HepG2 (cell line): ENCODE data around the gene SPRYD3. TPM values are rescaled to one million over a fixed set of nuclear protein-coding genes. Genes with fewer than 3 reads are reported as not detected.

ENCODE experiments used
- ATAC-seq: fragments of 200-7000 bp; cut with Tn5 transposase; 3 replicates; pipeline ENCODE4 v1.9.1; 2020; ENCODE audit warnings: mild to moderate bottlenecking, moderate library complexity
- BruUV-seq: library from RNA; stranded (reverse); fragments of 400-500 nt; replicated peaks from 2 replicates; lab custom pipeline; 2021; lab: Mats Ljungman, UMichigan
- CTCF ChIA-PET: fragments of 300-600 bp; formaldehyde crosslinking; extraction: SDS; loops from one replicate; lab custom pipeline; 2021; ENCODE audit warnings: low total read pairs, inconsistent platforms, low intra/inter-chr PET ratio; lab: Yijun Ruan, JAX
- POLR2A ChIA-PET: fragments of 350-600 bp; sonication (Branson Sonifier 250); formaldehyde crosslinking; loops from one replicate; lab custom pipeline; 2020; ENCODE audit warnings: antibody characterized with exemption, inconsistent platforms; lab: Yijun Ruan, JAX
- DNase-seq: peaks from one replicate; pipeline ENCODE4 v3.0.0-alpha.2; 2015; ENCODE audit warnings: low spot score
- FAIRE-seq: peaks from 3 replicates; lab custom pipeline; 2011; peaks lifted over from hg19 to GRCh38; lab: Jason Lieb, UNC
- H2AFZ ChIP-seq: one replicate; pipeline ENCODE4 v1.6.1; 2011; ENCODE audit warnings: low read length, inconsistent platforms
- H3K27ac ChIP-seq: fragments of 300-600 bp; 3 replicates; pipeline ENCODE4 v1.8.0; 2011; ENCODE audit warnings: mixed run types, mild to moderate bottlenecking, mixed read lengths, low read length, inconsistent platforms; ENCODE audit not compliant: insufficient read depth; ENCODE audit errors: extremely low read length
- H3K27me3 ChIP-seq, 2 experiments: fragments of 200-600 bp in 1 of 2; 2 replicates in 1 of 2; 3 replicates in 1 of 2; pipeline versions ENCODE4 v1.6.0 to v1.8.0; 2011; ENCODE audit warnings: low read length in 2 of 2, mild to moderate bottlenecking in 2 of 2, moderate library complexity in 2 of 2, inconsistent platforms in 1 of 2; ENCODE audit not compliant: insufficient read depth in 2 of 2, control insufficient read depth in 1 of 2
- H3K36me3 ChIP-seq, 2 experiments: fragments of 200-600 bp in 1 of 2; replicated peaks in 1 of 2; 2 replicates in 1 of 2; 3 replicates in 1 of 2; pipeline versions ENCODE4 v1.5.1 to v1.8.0; 2011; ENCODE audit warnings: low read length in 2 of 2, inconsistent platforms in 1 of 2; ENCODE audit not compliant: insufficient read depth in 2 of 2, control insufficient read depth in 1 of 2
- H3K4me1 ChIP-seq: 2 replicates; pipeline ENCODE4 v1.5.1; 2012; ENCODE audit warnings: low read length, inconsistent platforms; ENCODE audit not compliant: insufficient read depth
- H3K4me2 ChIP-seq: 2 replicates; pipeline ENCODE4 v1.6.0; 2011; ENCODE audit warnings: low read depth, low read length, inconsistent platforms
- H3K4me3 ChIP-seq, 3 experiments: fragments of 200-600 bp in 1 of 3; sonication (generic), shearing (Covaris generic) in 1 of 3; replicated peaks in 1 of 3; 2 replicates each; pipeline ENCODE4 v1.5.1; 2011 to 2016; ENCODE audit warnings: low read length in 3 of 3, inconsistent platforms in 2 of 3, low read depth in 2 of 3, mild to moderate bottlenecking in 2 of 3, control low read depth in 1 of 3, mixed read lengths in 1 of 3; ENCODE audit not compliant: insufficient read depth in 1 of 3
- H3K79me2 ChIP-seq: one replicate; pipeline ENCODE4 v1.6.1; 2011; ENCODE audit warnings: low read length, inconsistent platforms; ENCODE audit not compliant: insufficient read depth
- H3K9ac ChIP-seq: 2 replicates; pipeline ENCODE4 v1.6.0; 2011; ENCODE audit warnings: mild to moderate bottlenecking, low read depth, low read length, inconsistent platforms; ENCODE audit not compliant: insufficient read depth
- H3K9me3 ChIP-seq: 2 replicates; pipeline ENCODE4 v1.5.1; 2012; ENCODE audit warnings: mild to moderate bottlenecking, low read length
- H4K20me1 ChIP-seq: 2 replicates; pipeline ENCODE4 v1.6.0; 2011; ENCODE audit warnings: inconsistent platforms, mild to moderate bottlenecking, low read length, moderate library complexity; ENCODE audit not compliant: insufficient read depth
- BORCS8-MEF2B ChIP-seq: sonication (generic); formaldehyde crosslinking; IDR thresholded peaks from 2 replicates; pipeline ENCODE4 v1.8.0; 2022; ENCODE audit warnings: mild to moderate bottlenecking, missing genetic modification reagents
- ETV6 ChIP-seq: sonication (generic); formaldehyde crosslinking; conservative IDR thresholded peaks from 2 replicates; pipeline ENCODE4 v1.4.0; 2020; ENCODE audit warnings: missing genetic modification reagents
- GZF1 ChIP-seq: sonication (generic); formaldehyde crosslinking; IDR thresholded peaks from 2 replicates; pipeline ENCODE4 v1.5.1; 2020; ENCODE audit warnings: mild to moderate bottlenecking, missing genetic modification reagents
- NONO ChIP-seq, 2 experiments: fragments of 450-650 bp in 1 of 2; sonication (generic) in 1 of 2; formaldehyde crosslinking in 1 of 2; IDR thresholded peaks in 1 of 2; conservative IDR thresholded peaks in 1 of 2; 2 replicates each; pipeline versions ENCODE4 v1.6.1 to v1.8.0; 2017 to 2022; ENCODE audit warnings: mild to moderate bottlenecking in 1 of 2, missing genetic modification reagents in 1 of 2, moderate library complexity in 1 of 2
- RAD51 ChIP-seq: fragments of 450-650 bp; IDR thresholded peaks from 2 replicates; pipeline ENCODE4 v1.6.1; 2016; ENCODE audit warnings: borderline replicate concordance
- SOX13 ChIP-seq, 3 experiments: fragments of 450-650 bp in 1 of 3; sonication (generic) in 1 of 3; formaldehyde crosslinking in 1 of 3; IDR thresholded peaks in 2 of 3; conservative IDR thresholded peaks in 1 of 3; 2 replicates each; pipeline versions ENCODE4 v1.5.0 to v1.6.1; 2016 to 2020; ENCODE audit warnings: antibody characterized with exemption in 1 of 3, mild to moderate bottlenecking in 1 of 3, missing compliant biosample characterization in 1 of 3, missing genetic modification reagents in 1 of 3, moderate library complexity in 1 of 3
- SOX5 ChIP-seq: IDR thresholded peaks from 2 replicates; pipeline ENCODE4 v1.6.1; 2016; ENCODE audit warnings: borderline replicate concordance
- SOX6 ChIP-seq, 2 experiments: fragments of 450-650 bp in 1 of 2; sonication (generic) in 1 of 2; formaldehyde crosslinking in 1 of 2; IDR thresholded peaks; 2 replicates each; pipeline versions ENCODE4 v1.4.0 to v1.6.1; 2017 to 2020; ENCODE audit warnings: antibody characterized with exemption in 1 of 2, mild to moderate bottlenecking in 1 of 2, missing genetic modification reagents in 1 of 2
- THAP8 ChIP-seq: sonication (generic); formaldehyde crosslinking; IDR thresholded peaks from 2 replicates; pipeline ENCODE4 v1.5.1; 2020; ENCODE audit warnings: missing genetic modification reagents, mild to moderate bottlenecking, borderline replicate concordance
- ZMYM2 ChIP-seq: sonication (generic); formaldehyde crosslinking; IDR thresholded peaks from 2 replicates; pipeline ENCODE4 v1.8.0; 2022; ENCODE audit warnings: mild to moderate bottlenecking, missing genetic modification reagents
- ZNF230 ChIP-seq: sonication (generic); formaldehyde crosslinking; IDR thresholded peaks from 2 replicates; pipeline ENCODE4 v1.4.0; 2020; ENCODE audit warnings: mild to moderate bottlenecking, missing genetic modification reagents
- ZNF441 ChIP-seq: sonication (generic); formaldehyde crosslinking; IDR thresholded peaks from 2 replicates; pipeline ENCODE4 v1.7.0; 2021; ENCODE audit warnings: missing genetic modification reagents, borderline replicate concordance
- ZNF557 ChIP-seq: sonication (generic); formaldehyde crosslinking; IDR thresholded peaks from 2 replicates; pipeline ENCODE4 v1.4.0; 2020; ENCODE audit warnings: missing genetic modification reagents
- ZNF646 ChIP-seq: sonication (generic); formaldehyde crosslinking; IDR thresholded peaks from 2 replicates; pipeline ENCODE4 v1.9.0; 2021; ENCODE audit warnings: mild to moderate bottlenecking, missing genetic modification reagents
- ZSCAN5A ChIP-seq: sonication (generic); formaldehyde crosslinking; IDR thresholded peaks from 2 replicates; pipeline ENCODE4 v1.8.0; 2022; ENCODE audit warnings: mild to moderate bottlenecking, missing genetic modification reagents, borderline replicate concordance
- WGBS: methylation state at CpG from one replicate; pipeline ENCODE4 v1.1.6; 2017; ENCODE audit warnings: low lambda C conversion rate; 5-methylcytosine and 5-hydroxymethylcytosine counted together
- in situ Hi-C: cut with HindIII; loops from 2 replicates; pipeline ENCODE4 v1.10.0; 2017; ENCODE audit warnings: low pct_unique_long_range_greater_than_20kb; ENCODE audit not compliant: extremely low pct_ligation_motif_present
- intact Hi-C: fragments of 100-400 bp; cut with micrococcal nuclease; formaldehyde crosslinking; loops from one replicate; pipeline ENCODE4 v1.10.0; 2022; ENCODE audit not compliant: unreplicated experiment
- polyA plus RNA-seq, 8 experiments: library from polyadenylated mRNA; depleted of rRNA in 3 of 8; stranded (reverse) in 7 of 8; unstranded in 1 of 8; fragments of >200 nt; fragmentation: Illumina TruSeq in 4 of 8; extraction: Trizol in 4 of 8; gene quantifications; 2 replicates each; pipeline versions ENCODE4 v1.2.1 to v1.2.3, GENCODE V29; 2011 to 2016; ENCODE audit warnings: low read depth in 4 of 8, missing spikeins in 1 of 8, mixed read lengths in 1 of 8; ENCODE audit not compliant: insufficient read depth in 1 of 8
- total RNA-seq, 5 experiments: library from RNA; depleted of rRNA; stranded (reverse); fragments of >200 nt; fragmentation: Illumina TruSeq; extraction: Trizol; gene quantifications; 2 replicates each; pipeline ENCODE4 v1.2.3, GENCODE V29; 2016; ENCODE audit warnings: low read depth in 1 of 5

Gene SPRYD3
- total and polyA plus RNA-seq, 2 of the 13 experiments (the other 11 are each of a cell fraction or from before 2014, with no cell fraction given) = 9.0 to 9.2 TPM

- H3K9me3 ChIP-seq = no peaks in the 10 kb centered on the region
- peak overlapping the region; percentile 94 for H3K4me2 ChIP-seq
- in situ Hi-C loops (no loop called here), intact Hi-C loops (no loop called here)
- no peaks in the 10 kb centered on the region for H3K36me3 ChIP-seq
- 8% methylated on average over 10 of the region's 11 CpGs for WGBS
- H3K27ac ChIP-seq = no peak overlapping the region
- ChIA-PET CTCF (no interaction called here), POLR2A (interaction anchor here (1.5 kb wide), 1 partner anchor 47 kb away, joined by 3 read pairs; no protein-coding TSS in a partner anchor)
- H3K4me1 ChIP-seq = peaks cover 70% of the 10 kb centered on the region
- DNase-seq (no peak), FAIRE-seq (no peak), ATAC-seq (no peak)
- no peak overlapping the region for H2AFZ ChIP-seq
- peak overlapping the region in 1 of 3 experiments; percentile 31; a peak in 1 of 6 replicates for H3K4me3 ChIP-seq
- no peak overlapping the region for H3K9ac ChIP-seq
- H3K79me2 ChIP-seq = no peaks in the 10 kb centered on the region
- BruUV-seq = no TSS peak
- H4K20me1 ChIP-seq = no peaks in the 10 kb centered on the region
- peaks cover 0 to 19% of the 10 kb centered on the region in 2 experiments; a peak in 3 of 5 replicates for H3K27me3 ChIP-seq
- TF ChIP-seq ZNF441 (CRISPR knock-in tag) (no peak), ZSCAN5A (CRISPR knock-in tag) (no peak), ZNF230 (CRISPR knock-in tag) (no peak), THAP8 (CRISPR knock-in tag) (no peak), ZNF646 (CRISPR knock-in tag) (no peak), SOX6 (IDR thresholded peaks at IDR 0.05) (no peak), SOX6 (CRISPR knock-in tag; IDR thresholded peaks at IDR 0.05) (peak; percentile 66), BORCS8-MEF2B (CRISPR knock-in tag) (no peak), ZMYM2 (CRISPR knock-in tag) (no peak), SOX5 (CRISPR knock-in tag) (peak; percentile 41; the same call in 1 of the 2 replicates), ETV6 (CRISPR knock-in tag) (no peak), SOX13 (IDR thresholded peaks at IDR 0.05) (no peak), SOX13 (CRISPR knock-in tag; conservative IDR thresholded peaks at IDR 0.05 in 1 of 2, IDR thresholded peaks at IDR 0.05 in 1 of 2) (peak in 1 of 2 experiments; percentile 69; a peak in 2 of 4 replicates), GZF1 (CRISPR knock-in tag) (no peak), ZNF557 (CRISPR knock-in tag) (no peak), NONO (IDR thresholded peaks at IDR 0.05) (no peak), NONO (CRISPR knock-in tag; conservative IDR thresholded peaks at IDR 0.05) (no peak), RAD51 (no peak)
Observed at GRCh38 chr12:53096089-53096741, 17.0 kb upstream of the SPRYD3 start.
